ENCODE data around the gene LRRC42.
A peak's percentile ranks its signal among the peaks of the same experiment; 100 is the strongest.

The LRRC42 gene

GRCh38 chr1:53942127-53942957 is 3.8 kb upstream of the LRRC42 start:
- DNase-seq, result no peak

- DNase-seq, result no peak
Measured at GRCh38 chr1:53943090-53943489, 3.1 kb upstream of the LRRC42 start.

- no peak for DNase-seq
Measured at GRCh38 chr1:53943490-53944043, 2.6 kb upstream of the LRRC42 start.

GRCh38 chr1:53944469-53945182 is 1.5 kb upstream of the LRRC42 start:
- DNase-seq, result no peak

GRCh38 chr1:53945183-53945432 is 1.0 kb upstream of the LRRC42 start:
- no peak for DNase-seq

GRCh38 chr1:53945433-53946251 is 508 bp upstream of the LRRC42 start, which contains the start of gene IFT25:
Gene IFT25, minus strand, starts transcription at chr1:53945699. Its CDS starts 5,617 bp downstream, at chr1:53940082.
- DNase-seq, result peak; percentile 98 to 100

- DNase-seq, result no peak
Measured at GRCh38 chr1:53947172-53947907, 1.2 kb downstream of the LRRC42 start.

- no peak for DNase-seq
Measured at GRCh38 chr1:53948291-53948690, 2.1 kb downstream of the LRRC42 start.

- peak in 1 of 2 donors; percentile 15 for DNase-seq
Measured at GRCh38 chr1:53949023-53949990, 3.2 kb downstream of the LRRC42 start.

GRCh38 chr1:53951697-53952096 is 5.5 kb downstream of the LRRC42 start:
- DNase-seq, result no peak

GRCh38 chr1:53954128-53954527 is 8.0 kb downstream of the LRRC42 start:
- no peak for DNase-seq

GRCh38 chr1:53956308-53957168 is 10.4 kb downstream of the LRRC42 start:
- no peak for DNase-seq

GRCh38 chr1:53957194-53957818 is 11.2 kb downstream of the LRRC42 start:
- no peak for DNase-seq

GRCh38 chr1:53959664-53960250 is 13.6 kb downstream of the LRRC42 start:
- no peak for DNase-seq

GRCh38 chr1:53962395-53962794 is 16.2 kb downstream of the LRRC42 start:
- no peak for DNase-seq

GRCh38 chr1:53963460-53963859 is 17.3 kb downstream of the LRRC42 start:
- DNase-seq, result no peak

- no peak for DNase-seq
Measured at GRCh38 chr1:53964109-53964508, 18.0 kb downstream of the LRRC42 start.

- DNase-seq, result no peak
Measured at GRCh38 chr1:53966794-53967193, 20.6 kb downstream of the LRRC42 start.

- no peak for DNase-seq
Measured at GRCh38 chr1:53967409-53968124, 21.4 kb downstream of the LRRC42 start.

Data from stimulated activated CD4-positive, alpha-beta T cell treated with anti-CD3 and anti-CD28 coated beads, Interleukin-2, amount 100 ng/mL, for 48 hours (primary cell).